Panc1 (cell line): ENCODE data around the gene CDH13. TPM values are rescaled to one million over a fixed set of nuclear protein-coding genes. Genes with fewer than 3 reads are reported as not detected.

Experiments
- ATAC-seq: fragments of 200-7000 bp; cut with Tn5 transposase; 2 replicates; pipeline ENCODE4 v1.9.1; 2020; ENCODE audit warnings: mild to moderate bottlenecking, moderate library complexity
- BruUV-seq: library from RNA; stranded (reverse); fragments of 400-500 nt; replicated peaks from 2 replicates; lab custom pipeline; 2021; lab: Mats Ljungman, UMichigan
- CTCF ChIA-PET: fragments of 300-600 bp; sonication (Branson Sonifier 250); formaldehyde crosslinking; loops from one replicate; lab custom pipeline; 2022; ENCODE audit warnings: antibody characterized with exemption; lab: Charles Lee
- POLR2A ChIA-PET: fragments of 300-600 bp; sonication (Branson Sonifier 250); formaldehyde crosslinking; loops from one replicate; lab custom pipeline; 2022; ENCODE audit warnings: antibody characterized with exemption; lab: Charles Lee
- DNase-seq: peaks from one replicate; pipeline ENCODE4 v3.0.0-alpha.2; 2010; ENCODE audit warnings: low read depth, low spot score
- H3K27ac ChIP-seq: 2 replicates; pipeline ENCODE4 v1.5.1; 2011; ENCODE audit warnings: mild to moderate bottlenecking, low read length, inconsistent platforms
- H3K27me3 ChIP-seq: fragments of 200-500 bp; sonication (Bioruptor generic); 2 replicates; pipeline ENCODE4 v1.6.0; 2014; ENCODE audit warnings: low read length, inconsistent platforms; ENCODE audit not compliant: control insufficient read depth, insufficient read depth
- H3K36me3 ChIP-seq: fragments of 200-500 bp; sonication (Bioruptor generic); 2 replicates; pipeline ENCODE4 v1.5.1; 2014; ENCODE audit warnings: inconsistent platforms, mild to moderate bottlenecking, low read length, moderate library complexity; ENCODE audit not compliant: control insufficient read depth, insufficient read depth
- H3K4me1 ChIP-seq: 2 replicates; pipeline ENCODE4 v1.5.1; 2011; ENCODE audit warnings: inconsistent platforms, mild to moderate bottlenecking, low read length, moderate library complexity; ENCODE audit not compliant: control insufficient read depth, insufficient read depth
- H3K4me3 ChIP-seq, 2 experiments: 2 replicates each; pipeline ENCODE4 v1.5.1; 2011 to 2012; ENCODE audit warnings: low read depth in 2 of 2, low read length in 2 of 2, mild to moderate bottlenecking in 2 of 2, inconsistent platforms in 1 of 2, moderate library complexity in 1 of 2
- H3K9me3 ChIP-seq: fragments of 200-500 bp; sonication (Bioruptor generic); 2 replicates; pipeline ENCODE4 v1.5.1; 2014; ENCODE audit warnings: low read depth, mild to moderate bottlenecking, inconsistent platforms, low read length, moderate library complexity; ENCODE audit not compliant: control insufficient read depth, insufficient read depth
- CTCF ChIP-seq: fragments of 450-650 bp; IDR thresholded peaks from 2 replicates; pipeline ENCODE4 v1.5.1; 2017; ENCODE audit warnings: mild to moderate bottlenecking
- POLR2AphosphoS5 ChIP-seq: IDR thresholded peaks from 2 replicates; pipeline ENCODE4 v1.6.1; 2012; ENCODE audit warnings: mild to moderate bottlenecking, low read depth, low read length, moderate library complexity
- REST ChIP-seq, 2 experiments: IDR thresholded peaks; 2 replicates each; pipeline ENCODE4 v1.6.1; 2011 to 2012; ENCODE audit warnings: low read depth in 2 of 2, control low read depth in 1 of 2, low read length in 1 of 2, mild to moderate bottlenecking in 1 of 2, moderate library complexity in 1 of 2; ENCODE audit not compliant: insufficient read depth in 1 of 2
- SIN3A ChIP-seq: IDR thresholded peaks from 2 replicates; pipeline ENCODE4 v1.6.1; 2012; ENCODE audit warnings: low read depth, mild to moderate bottlenecking, low read length, moderate library complexity, borderline replicate concordance; ENCODE audit not compliant: insufficient read depth
- TCF7L2 ChIP-seq: IDR thresholded peaks from 2 replicates; pipeline ENCODE4 v1.6.1; 2011; ENCODE audit warnings: mild to moderate bottlenecking, low read depth, low read length, inconsistent platforms
- in situ Hi-C: cut with HindIII; loops from 2 replicates; pipeline ENCODE4 v1.10.0; 2016; ENCODE audit warnings: low sequenced_read_pairs, low pct_unique_long_range_greater_than_20kb
- intact Hi-C: fragments of 100-400 bp; cut with micrococcal nuclease; formaldehyde crosslinking; loops from one replicate; pipeline ENCODE4 v1.10.0; 2022; ENCODE audit not compliant: unreplicated experiment
- total RNA-seq: library from RNA; stranded (reverse); gene quantifications from one replicate; pipeline ENCODE4 v1.2.1, GENCODE V29; 2021; ENCODE audit not compliant: unreplicated experiment

CDH13 gene
- total RNA-seq, 1 experiment from 2014 or later, result not detected

GRCh38 chr16:83397601-83398291, 771.0 kb downstream of the CDH13 start:
- Histone ChIP-seq H3K4me1 (no peaks in the 10 kb centered on the region), H3K27ac (no peak overlapping the region), H3K27me3 (no peaks in the 10 kb centered on the region), H3K9me3 (no peaks in the 10 kb centered on the region), H3K4me3 (no peak overlapping the region), H3K36me3 (no peaks in the 10 kb centered on the region)
- ATAC-seq (no peak), DNase-seq (no peak)
- POLR2A ChIA-PET, result no interaction called here
- TF ChIP-seq TCF7L2, result no peak
- no peak for TF ChIP-seq CTCF
- TF ChIP-seq REST (IDR thresholded peaks at IDR 0.05; ENCODE audit: insufficient read depth in 1 of 2, low read depth in 2 of 2, low read length in 1 of 2), result no peak
- no peak for TF ChIP-seq POLR2AphosphoS5
- no peak for TF ChIP-seq SIN3A
- CTCF ChIA-PET, result no interaction called here
- in situ Hi-C loops (no loop called here), intact Hi-C loops (no loop called here)
- BruUV-seq, result no TSS peak

GRCh38 chr16:83400234-83400633, 773.5 kb downstream of the CDH13 start:
- DNase-seq, result no peak
- Histone ChIP-seq H3K9me3 (no peaks in the 10 kb centered on the region), H3K36me3 (no peaks in the 10 kb centered on the region), H3K27me3 (no peaks in the 10 kb centered on the region), H3K27ac (no peak overlapping the region), H3K4me1 (no peaks in the 10 kb centered on the region), H3K4me3 (no peak overlapping the region)
- ATAC-seq, result no peak
- intact Hi-C loops (no loop called here), in situ Hi-C loops (no loop called here)
- CTCF ChIA-PET, result no interaction called here
- no TSS peak for BruUV-seq
- TF ChIP-seq REST (IDR thresholded peaks at IDR 0.05; ENCODE audit: insufficient read depth in 1 of 2, low read depth in 2 of 2, low read length in 1 of 2), result no peak
- TF ChIP-seq CTCF, result peak; percentile 8; the same call in 1 of the 2 replicates
- POLR2A ChIA-PET, result no interaction called here
